ENCODE data around the gene SPOP.
"Not testable (repeated sequence)": the region's sequence is repeated elsewhere in the genome, so short reads cannot be mapped to it uniquely, and the experiment has no call there.

SPOP gene

GRCh38 chr17:49646391-49647255 is 31.3 kb downstream of the SPOP start (continued):
- peak; percentile 75 for TF ChIP-seq HIC1 (tag by site-specific recombination; IDR thresholded peaks at IDR 0.05)

GRCh38 chr17:49646056-49646390 is 31.9 kb downstream of the SPOP start:
- POLR2A ChIA-PET, result interaction anchor here (0.5 to 1.3 kb wide), 4 partner anchors 12 to 188 kb away, joined by 3 to 12 read pairs (median 6); partner anchors contain the start of genes FAM117A and KAT7
- not testable (repeated sequence) for H3K9me3 ChIP-seq (ENCODE audit: control insufficient read depth, insufficient read depth, low read depth, low read length); H3K36me3 ChIP-seq (ENCODE audit: control insufficient read depth in 2 of 2, insufficient read depth in 1 of 2, low read length in 2 of 2); H3K4me3 ChIP-seq (ENCODE audit: low read depth, low read length); H3K4me1 ChIP-seq (ENCODE audit: control insufficient read depth, insufficient read depth, low read length)
- CTCF ChIA-PET, result interaction anchor here (0.7 to 2.9 kb wide), 7 partner anchors 13 to 90 kb away, joined by 3 to 11 read pairs (median 4); partner anchors contain the start of gene NXPH3
- H3K27ac ChIP-seq (ENCODE audit: extremely low read depth, low read depth, low read length), result peak overlapping the region; percentile 39
- peak; percentile 73 for TF ChIP-seq ZNF600 (tag by site-specific recombination; IDR thresholded peaks at IDR 0.05)

GRCh38 chr17:49645654-49646053 is 32.2 kb downstream of the SPOP start:
- no peak overlapping the region for H3K4me3 ChIP-seq (ENCODE audit: low read depth, low read length)
- ChIA-PET CTCF (interaction anchor here (0.7 to 2.9 kb wide), 4 partner anchors 12 to 89 kb away, joined by 3 to 11 read pairs (median 5); no protein-coding TSS in a partner anchor), POLR2A (interaction anchor here (0.5 to 1.2 kb wide), 3 partner anchors 11 to 187 kb away, joined by 3 to 7 read pairs (median 4); partner anchors contain the start of gene KAT7)
- peak; percentile 64 for TF ChIP-seq PRDM6 (tag by site-specific recombination; IDR thresholded peaks at IDR 0.05)
- TF ChIP-seq ZNF394 (tag by site-specific recombination; IDR thresholded peaks at IDR 0.05; ENCODE audit: borderline replicate concordance), result no peak
- TF ChIP-seq IKZF3 (tag by site-specific recombination; IDR thresholded peaks at IDR 0.05), result peak; percentile 43; the same call in 1 of the 2 replicates
- no peak for TF ChIP-seq ZSCAN23 (tag by site-specific recombination; IDR thresholded peaks at IDR 0.05)
- peak; percentile 91 for TF ChIP-seq SCRT2 (tag by site-specific recombination; IDR thresholded peaks at IDR 0.05)
- peak; percentile 88 for TF ChIP-seq SCRT1 (tag by site-specific recombination; IDR thresholded peaks at IDR 0.05; ENCODE audit: borderline replicate concordance)
- no peak for TF ChIP-seq WT1 (tag by site-specific recombination; IDR thresholded peaks at IDR 0.05)
- peaks cover 8% of the 10 kb centered on the region for H3K4me1 ChIP-seq (ENCODE audit: control insufficient read depth, insufficient read depth, low read length)
- H3K9me3 ChIP-seq (ENCODE audit: control insufficient read depth, insufficient read depth, low read depth, low read length), result no peaks in the 10 kb centered on the region
- no peaks in the 10 kb centered on the region for H3K36me3 ChIP-seq (ENCODE audit: control insufficient read depth in 2 of 2, insufficient read depth in 1 of 2, low read length in 2 of 2)
- H3K27ac ChIP-seq (ENCODE audit: extremely low read depth, low read depth, low read length), result no peak overlapping the region

GRCh38 chr17:49640556-49640955 is 37.3 kb downstream of the SPOP start:
- Histone ChIP-seq H3K4me1 (ENCODE audit: control insufficient read depth, insufficient read depth, low read length) (peaks cover 2% of the 10 kb centered on the region; the same call in 1 of the 2 replicates), H3K27ac (ENCODE audit: extremely low read depth, low read depth, low read length) (no peak overlapping the region), H3K4me3 (ENCODE audit: low read depth, low read length) (no peak overlapping the region), H3K9me3 (ENCODE audit: control insufficient read depth, insufficient read depth, low read depth, low read length) (no peaks in the 10 kb centered on the region), H3K36me3 (ENCODE audit: control insufficient read depth in 2 of 2, insufficient read depth in 1 of 2, low read length in 2 of 2) (peaks cover 0 to 3% of the 10 kb centered on the region in 2 experiments; a peak in 2 of 3 replicates)
- POLR2A ChIA-PET, result no interaction called here
- CTCF ChIA-PET, result no interaction called here
- TF ChIP-seq ZNF423 (tag by site-specific recombination; IDR thresholded peaks at IDR 0.05), result no peak
- no peak for TF ChIP-seq ZNF274 (IDR thresholded peaks at IDR 0.05; ENCODE audit: low read length)
- TF ChIP-seq ZNF274 (tag by site-specific recombination; IDR thresholded peaks at IDR 0.05; ENCODE audit: borderline replicate concordance), result no peak
- no peak for TF ChIP-seq MYNN (tag by site-specific recombination; IDR thresholded peaks at IDR 0.05; ENCODE audit: borderline replicate concordance)
- TF ChIP-seq ZNF292 (tag by site-specific recombination; IDR thresholded peaks at IDR 0.05; ENCODE audit: borderline replicate concordance, low read depth), result no peak
- TF ChIP-seq ZNF335 (tag by site-specific recombination; conservative IDR thresholded peaks at IDR 0.05), result no peak
- TF ChIP-seq ZNF639 (tag by site-specific recombination; IDR thresholded peaks at IDR 0.05), result no peak
- no peak for TF ChIP-seq ZNF645 (tag by site-specific recombination; IDR thresholded peaks at IDR 0.05)
- TF ChIP-seq ZNF416 (tag by site-specific recombination; IDR thresholded peaks at IDR 0.05), result no peak
- no peak for TF ChIP-seq OVOL3 (tag by site-specific recombination; IDR thresholded peaks at IDR 0.05)
- TF ChIP-seq KLF7 (tag by site-specific recombination; IDR thresholded peaks at IDR 0.05; ENCODE audit: borderline replicate concordance), result no peak
- no peak for TF ChIP-seq ZNF677 (tag by site-specific recombination; IDR thresholded peaks at IDR 0.05)
- no peak for TF ChIP-seq ZNF621 (tag by site-specific recombination; IDR thresholded peaks at IDR 0.05)
